MM.1S (cell line): ENCODE results near the gene ATP1A2.

Source experiments
- EZH2 ChIP-seq: fragments of 300-600 bp; sonication (generic); optimal IDR thresholded peaks from 2 replicates; pipeline ENCODE3; 2017; ENCODE audit warnings: low read depth, mild to moderate bottlenecking, antibody characterized with exemption, low read length, mixed read lengths
- EZH2phosphoT487 ChIP-seq: fragments of 300-600 bp; sonication (generic); IDR thresholded peaks from 2 replicates; pipeline ENCODE4 v1.6.1; 2018; ENCODE audit warnings: antibody characterized with exemption, low read length
- TF ChIP-seq, protein P1 (sequence below): fragments of 300-600 bp; sonication (generic); IDR thresholded peaks from 2 replicates; pipeline ENCODE4 v1.5.1; 2016; ENCODE audit warnings: antibody characterized with exemption, low read length, mixed read lengths

DNA sequence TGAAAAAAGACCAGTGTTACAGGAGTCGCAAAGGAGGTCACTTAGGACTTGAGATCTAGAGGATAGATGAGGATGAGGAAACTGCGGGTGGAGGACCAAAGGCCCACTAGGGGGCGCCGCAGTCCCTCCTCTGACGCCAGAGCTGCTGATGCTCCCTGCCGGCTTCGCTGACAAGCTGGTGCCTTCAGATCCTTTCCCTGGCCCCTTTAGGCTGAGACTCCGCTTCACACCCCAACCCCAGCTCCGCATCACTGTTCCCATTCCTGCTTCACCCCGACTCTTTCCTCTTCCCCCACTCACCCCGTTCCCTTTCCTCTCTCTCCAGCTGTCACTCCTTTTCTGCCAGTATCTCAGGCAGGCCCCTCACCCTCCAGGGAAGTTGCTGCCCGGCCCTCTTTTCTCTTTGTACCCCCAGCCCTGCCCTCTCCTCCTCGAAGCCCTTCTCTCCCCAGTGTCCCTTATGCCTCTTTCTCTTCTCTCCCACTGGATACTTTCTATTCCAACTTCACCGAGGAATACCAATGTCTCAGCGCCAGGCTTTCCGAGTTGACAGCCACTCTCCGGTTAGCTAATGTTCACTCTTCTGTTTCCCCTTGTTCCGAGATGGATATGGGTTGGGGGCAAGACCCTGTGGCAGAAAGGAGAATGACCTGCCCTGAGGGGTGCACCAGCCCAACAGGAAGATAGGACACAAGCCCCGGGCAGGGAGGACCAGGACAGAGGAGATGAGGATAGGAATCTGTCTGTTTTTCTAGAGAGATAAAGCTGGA, 29.7 kb upstream of the ATP1A2 start:
- TF ChIP-seq, protein P1, sequence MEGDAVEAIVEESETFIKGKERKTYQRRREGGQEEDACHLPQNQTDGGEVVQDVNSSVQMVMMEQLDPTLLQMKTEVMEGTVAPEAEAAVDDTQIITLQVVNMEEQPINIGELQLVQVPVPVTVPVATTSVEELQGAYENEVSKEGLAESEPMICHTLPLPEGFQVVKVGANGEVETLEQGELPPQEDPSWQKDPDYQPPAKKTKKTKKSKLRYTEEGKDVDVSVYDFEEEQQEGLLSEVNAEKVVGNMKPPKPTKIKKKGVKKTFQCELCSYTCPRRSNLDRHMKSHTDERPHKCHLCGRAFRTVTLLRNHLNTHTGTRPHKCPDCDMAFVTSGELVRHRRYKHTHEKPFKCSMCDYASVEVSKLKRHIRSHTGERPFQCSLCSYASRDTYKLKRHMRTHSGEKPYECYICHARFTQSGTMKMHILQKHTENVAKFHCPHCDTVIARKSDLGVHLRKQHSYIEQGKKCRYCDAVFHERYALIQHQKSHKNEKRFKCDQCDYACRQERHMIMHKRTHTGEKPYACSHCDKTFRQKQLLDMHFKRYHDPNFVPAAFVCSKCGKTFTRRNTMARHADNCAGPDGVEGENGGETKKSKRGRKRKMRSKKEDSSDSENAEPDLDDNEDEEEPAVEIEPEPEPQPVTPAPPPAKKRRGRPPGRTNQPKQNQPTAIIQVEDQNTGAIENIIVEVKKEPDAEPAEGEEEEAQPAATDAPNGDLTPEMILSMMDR: peak; percentile 97
- TF ChIP-seq EZH2 (no peak), EZH2phosphoT487 (no peak)
